ENCODE results near the gene UBTF.

UBTF gene

GRCh38 chr17:44205962-44206824, 13.3 kb downstream of the UBTF start:
- no peak for TF ChIP-seq CTCF (IDR thresholded peaks at IDR 0.05)
- Histone ChIP-seq H3K36me3 (peaks cover 55% of the 10 kb centered on the region), H3K27ac (peak overlapping the region; percentile 29), H3K27me3 (no peaks in the 10 kb centered on the region), H3K4me3 (ENCODE audit: low read depth in 1 of 2, low read length in 1 of 2) (no peak overlapping the region), H3K9me3 (no peaks in the 10 kb centered on the region), H3K4me1 (ENCODE audit: control insufficient read depth in 1 of 2, insufficient read depth in 1 of 2, low read depth in 1 of 2, low read length in 1 of 2) (peaks cover 34 to 39% of the 10 kb centered on the region in 2 experiments)

DNA sequence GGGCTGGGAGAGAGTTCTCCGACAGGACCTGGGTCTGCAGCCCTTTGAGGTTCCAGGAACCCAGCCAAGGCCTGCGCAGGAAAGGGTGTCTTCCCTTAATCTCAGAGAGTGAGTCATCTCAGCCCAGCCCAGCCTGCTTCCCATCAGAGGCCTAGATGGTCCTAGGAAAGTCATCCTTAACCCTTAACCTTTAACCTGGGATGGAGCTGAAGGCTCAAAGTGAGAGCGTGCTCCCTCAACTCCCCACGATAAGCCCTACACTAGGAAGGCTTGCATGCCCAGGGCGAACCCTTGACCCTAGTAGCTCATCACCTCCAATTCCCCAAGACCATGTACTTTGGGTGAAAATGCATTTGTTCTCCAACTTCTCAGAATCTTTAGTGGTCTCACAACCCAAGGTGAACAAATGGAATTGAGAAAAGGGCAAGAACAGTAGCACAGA, 15.0 kb downstream of the UBTF start:
- no peaks in the 10 kb centered on the region for H3K27me3 ChIP-seq
- TF ChIP-seq CTCF (IDR thresholded peaks at IDR 0.05): no peak
- peaks cover 27 to 33% of the 10 kb centered on the region in 2 experiments for H3K4me1 ChIP-seq (ENCODE audit: control insufficient read depth in 1 of 2, insufficient read depth in 1 of 2, low read depth in 1 of 2, low read length in 1 of 2)
- H3K4me3 ChIP-seq (ENCODE audit: low read depth in 1 of 2, low read length in 1 of 2): no peak overlapping the region
- peaks cover 37% of the 10 kb centered on the region for H3K36me3 ChIP-seq
- peak overlapping the region; percentile 21 for H3K27ac ChIP-seq
- no peaks in the 10 kb centered on the region for H3K9me3 ChIP-seq

GRCh38 chr17:44203731-44204440, 15.6 kb downstream of the UBTF start:
- no peak overlapping the region for H3K4me3 ChIP-seq (ENCODE audit: low read depth in 1 of 2, low read length in 1 of 2)
- no peaks in the 10 kb centered on the region for H3K9me3 ChIP-seq
- H3K4me1 ChIP-seq (ENCODE audit: control insufficient read depth in 1 of 2, insufficient read depth in 1 of 2, low read depth in 1 of 2, low read length in 1 of 2): peaks cover 22 to 29% of the 10 kb centered on the region in 2 experiments
- H3K27ac ChIP-seq: peak overlapping the region; percentile 21
- peak; percentile 63 for TF ChIP-seq CTCF (IDR thresholded peaks at IDR 0.05)
- H3K27me3 ChIP-seq: no peaks in the 10 kb centered on the region
- peaks cover 32% of the 10 kb centered on the region for H3K36me3 ChIP-seq

DNA sequence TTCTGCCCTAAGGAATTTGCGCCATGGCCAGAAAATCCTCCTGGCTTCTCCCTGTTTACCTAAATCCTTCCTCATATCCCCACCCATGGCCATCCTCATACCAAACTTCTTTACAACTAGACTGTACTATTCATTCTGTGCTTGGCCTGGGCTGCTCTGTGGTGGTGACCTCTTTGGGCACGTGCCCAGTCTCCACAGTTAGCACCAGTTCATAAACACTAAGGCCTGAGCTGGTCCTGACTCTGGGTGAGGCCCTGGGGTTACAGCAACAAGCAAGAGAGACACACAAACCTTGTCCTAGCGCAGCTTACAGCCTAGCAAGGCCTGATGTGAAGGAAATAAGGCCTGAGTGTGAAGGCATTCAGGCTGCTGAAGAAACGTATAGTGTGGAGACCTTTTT, 16.7 kb downstream of the UBTF start:
- Histone ChIP-seq H3K9me3 (no peaks in the 10 kb centered on the region), H3K27me3 (no peaks in the 10 kb centered on the region), H3K4me1 (ENCODE audit: control insufficient read depth in 1 of 2, insufficient read depth in 1 of 2, low read depth in 1 of 2, low read length in 1 of 2) (peaks cover 32 to 39% of the 10 kb centered on the region in 2 experiments), H3K27ac (no peak overlapping the region), H3K36me3 (peaks cover 20% of the 10 kb centered on the region), H3K4me3 (ENCODE audit: low read depth in 1 of 2, low read length in 1 of 2) (no peak overlapping the region)
- TF ChIP-seq CTCF (IDR thresholded peaks at IDR 0.05): no peak

- peak overlapping the region; percentile 100 for H3K27ac ChIP-seq
- H3K27me3 ChIP-seq: no peaks in the 10 kb centered on the region
- H3K36me3 ChIP-seq: peaks cover 20% of the 10 kb centered on the region
- H3K9me3 ChIP-seq: no peaks in the 10 kb centered on the region
- TF ChIP-seq CTCF (IDR thresholded peaks at IDR 0.05): no peak
- peaks cover 43 to 50% of the 10 kb centered on the region in 2 experiments for H3K4me1 ChIP-seq (ENCODE audit: control insufficient read depth in 1 of 2, insufficient read depth in 1 of 2, low read depth in 1 of 2, low read length in 1 of 2)
- peak overlapping the region; percentile 80 to 93 for H3K4me3 ChIP-seq (ENCODE audit: low read depth in 1 of 2, low read length in 1 of 2)
Measured at GRCh38 chr17:44200478-44201155, 18.9 kb downstream of the UBTF start.
